Natural killer cell treated with Interleukin-12 subunit alpha and Interleukin-12 subunit beta and Interleukin-15 and Interleukin-18, amount 100 ng/mL, for 72 hours (primary cell): Measurements from ENCODE around the gene PRKN. TPM values are rescaled to one million over a fixed set of nuclear protein-coding genes. Genes with fewer than 3 reads are reported as not detected.

Experiments used
- ATAC-seq, 2 donors: fragments of 150-1000 bp; cut with Tn5 transposase in 1 of 2; sonication (Bioruptor Pico), chemical (Tn5 transposase) in 1 of 2; 2 replicates each; pipeline ENCODE4 v1.10.0; 2021
- DNase-seq: peaks from one replicate; pipeline ENCODE4 v3.0.0; 2022; ENCODE audit warnings: low spot score
- H3K27ac Mint-ChIP-seq, 2 donors: 1 replicate in 1 of 2; 2 replicates in 1 of 2; pipeline ENCODE4 v1.8.0; 2022; ENCODE audit warnings: mixed read lengths in 2 of 2, mild to moderate bottlenecking in 1 of 2, moderate library complexity in 1 of 2
- H3K27me3 Mint-ChIP-seq, 2 donors: 1 replicate in 1 of 2; 2 replicates in 1 of 2; pipeline ENCODE4 v1.8.0; 2022; ENCODE audit warnings: mixed read lengths in 2 of 2
- H3K36me3 Mint-ChIP-seq: one replicate; pipeline ENCODE4 v1.8.0; 2022; ENCODE audit warnings: mixed read lengths
- H3K4me1 Mint-ChIP-seq, 2 donors: 1 replicate in 1 of 2; 2 replicates in 1 of 2; pipeline ENCODE4 v1.8.0; 2022; ENCODE audit warnings: low read depth in 2 of 2, mixed read lengths in 2 of 2, mild to moderate bottlenecking in 1 of 2
- H3K4me3 Mint-ChIP-seq: one replicate; pipeline ENCODE4 v1.8.0; 2022; ENCODE audit warnings: mixed read lengths
- H3K9me3 Mint-ChIP-seq: 2 replicates; pipeline ENCODE4 v1.8.0; 2022; ENCODE audit warnings: mixed read lengths
- total RNA-seq, 2 donors: library from RNA; stranded (reverse); gene quantifications; one replicate each; pipeline ENCODE4 v1.2.3, GENCODE V29; 2022

Gene PRKN
- total RNA-seq, 2 donors from 2014 or later: not detected

- DNase-seq (no peak), ATAC-seq (no peak)
- H3K27me3 Mint-ChIP-seq: no peaks in the 10 kb centered on the region
- no peak overlapping the region for H3K4me3 Mint-ChIP-seq
- peaks cover 10% of the 10 kb centered on the region for H3K9me3 Mint-ChIP-seq
- H3K36me3 Mint-ChIP-seq: no peaks in the 10 kb centered on the region
- H3K27ac Mint-ChIP-seq: no peak overlapping the region
- no peaks in the 10 kb centered on the region for H3K4me1 Mint-ChIP-seq
Measured at GRCh38 chr6:162076816-162077215, 650.8 kb downstream of the PRKN start.

- Mint-ChIP-seq H3K4me3 (no peak overlapping the region), H3K27ac (no peak overlapping the region), H3K9me3 (peaks cover 13% of the 10 kb centered on the region), H3K4me1 (no peaks in the 10 kb centered on the region), H3K36me3 (no peaks in the 10 kb centered on the region), H3K27me3 (no peaks in the 10 kb centered on the region)
- no peak for ATAC-seq
- no peak for DNase-seq
Measured at GRCh38 chr6:162074641-162075275, 652.8 kb downstream of the PRKN start.

- Mint-ChIP-seq H3K27me3 (no peaks in the 10 kb centered on the region), H3K36me3 (no peaks in the 10 kb centered on the region), H3K27ac (no peak overlapping the region), H3K4me1 (no peaks in the 10 kb centered on the region), H3K9me3 (peaks cover 13% of the 10 kb centered on the region), H3K4me3 (no peak overlapping the region)
- ATAC-seq (no peak), DNase-seq (no peak)
Measured at GRCh38 chr6:162070639-162071038, 656.9 kb downstream of the PRKN start.

GRCh38 chr6:162069995-162070394 is 657.6 kb downstream of the PRKN start:
- Mint-ChIP-seq H3K9me3 (peaks cover 13% of the 10 kb centered on the region), H3K4me3 (no peak overlapping the region)

GRCh38 chr6:162068340-162068739 is 659.2 kb downstream of the PRKN start:
- Mint-ChIP-seq H3K36me3 (no peaks in the 10 kb centered on the region), H3K4me1 (no peaks in the 10 kb centered on the region), H3K27ac (no peak overlapping the region), H3K4me3 (no peak overlapping the region), H3K27me3 (no peaks in the 10 kb centered on the region), H3K9me3 (peaks cover 11% of the 10 kb centered on the region)
- DNase-seq: no peak
- ATAC-seq: no peak

More at GRCh38 chr6:162069995-162070394, 657.6 kb downstream of the PRKN start:
- Mint-ChIP-seq H3K36me3 (no peaks in the 10 kb centered on the region), H3K4me1 (no peaks in the 10 kb centered on the region), H3K27ac (no peak overlapping the region), H3K27me3 (no peaks in the 10 kb centered on the region)
- DNase-seq (no peak), ATAC-seq (no peak)

GRCh38 chr6:162063666-162064065 is 663.9 kb downstream of the PRKN start:
- H3K9me3 Mint-ChIP-seq: no peaks in the 10 kb centered on the region
- no peaks in the 10 kb centered on the region for H3K36me3 Mint-ChIP-seq
- no peak for ATAC-seq
- no peaks in the 10 kb centered on the region for H3K27me3 Mint-ChIP-seq
- no peak for DNase-seq
- no peak overlapping the region for H3K27ac Mint-ChIP-seq
- no peaks in the 10 kb centered on the region for H3K4me1 Mint-ChIP-seq
- H3K4me3 Mint-ChIP-seq: no peak overlapping the region

- H3K27me3 Mint-ChIP-seq: no peaks in the 10 kb centered on the region
- ATAC-seq (no peak), DNase-seq (no peak)
- H3K9me3 Mint-ChIP-seq: peaks cover 5% of the 10 kb centered on the region
- no peak overlapping the region for H3K27ac Mint-ChIP-seq
- no peaks in the 10 kb centered on the region for H3K4me1 Mint-ChIP-seq
- H3K4me3 Mint-ChIP-seq: no peak overlapping the region
- H3K36me3 Mint-ChIP-seq: no peaks in the 10 kb centered on the region
Measured at GRCh38 chr6:162058281-162058875, 669.2 kb downstream of the PRKN start.

- DNase-seq (no peak), ATAC-seq (no peak)
- Mint-ChIP-seq H3K4me3 (no peak overlapping the region), H3K36me3 (no peaks in the 10 kb centered on the region), H3K9me3 (peaks cover 5% of the 10 kb centered on the region), H3K4me1 (no peaks in the 10 kb centered on the region), H3K27me3 (no peaks in the 10 kb centered on the region), H3K27ac (no peak overlapping the region)
Measured at GRCh38 chr6:162056745-162057144, 670.8 kb downstream of the PRKN start.

- H3K9me3 Mint-ChIP-seq: peaks cover 5% of the 10 kb centered on the region
- ATAC-seq (no peak), DNase-seq (no peak)
- no peaks in the 10 kb centered on the region for H3K27me3 Mint-ChIP-seq
- H3K4me1 Mint-ChIP-seq: no peaks in the 10 kb centered on the region
- no peak overlapping the region for H3K4me3 Mint-ChIP-seq
- H3K36me3 Mint-ChIP-seq: no peaks in the 10 kb centered on the region
- no peak overlapping the region for H3K27ac Mint-ChIP-seq
Measured at GRCh38 chr6:162056061-162056460, 671.5 kb downstream of the PRKN start.

- H3K36me3 Mint-ChIP-seq: no peaks in the 10 kb centered on the region
- no peak overlapping the region for H3K4me3 Mint-ChIP-seq
- ATAC-seq (no peak), DNase-seq (no peak)
- no peak overlapping the region for H3K27ac Mint-ChIP-seq
- no peaks in the 10 kb centered on the region for H3K27me3 Mint-ChIP-seq
- H3K4me1 Mint-ChIP-seq: no peaks in the 10 kb centered on the region
- H3K9me3 Mint-ChIP-seq: peaks cover 6% of the 10 kb centered on the region
Measured at GRCh38 chr6:162055365-162055764, 672.2 kb downstream of the PRKN start.

GRCh38 chr6:162053084-162053483 is 674.5 kb downstream of the PRKN start:
- Mint-ChIP-seq H3K9me3 (peaks cover 13% of the 10 kb centered on the region), H3K36me3 (no peaks in the 10 kb centered on the region), H3K27me3 (no peaks in the 10 kb centered on the region), H3K4me3 (no peak overlapping the region), H3K27ac (no peak overlapping the region), H3K4me1 (no peaks in the 10 kb centered on the region)
- DNase-seq: no peak
- no peak for ATAC-seq

GRCh38 chr6:162050579-162050978 is 677.0 kb downstream of the PRKN start:
- Mint-ChIP-seq H3K27me3 (no peaks in the 10 kb centered on the region), H3K36me3 (no peaks in the 10 kb centered on the region), H3K4me1 (no peaks in the 10 kb centered on the region), H3K4me3 (no peak overlapping the region), H3K9me3 (peaks cover 13% of the 10 kb centered on the region), H3K27ac (no peak overlapping the region)
- no peak for DNase-seq
- ATAC-seq: no peak

GRCh38 chr6:162046324-162046723 is 681.2 kb downstream of the PRKN start:
- no peak for ATAC-seq
- no peaks in the 10 kb centered on the region for H3K4me1 Mint-ChIP-seq
- H3K36me3 Mint-ChIP-seq: no peaks in the 10 kb centered on the region
- no peaks in the 10 kb centered on the region for H3K27me3 Mint-ChIP-seq
- peaks cover 26% of the 10 kb centered on the region for H3K9me3 Mint-ChIP-seq
- no peak overlapping the region for H3K4me3 Mint-ChIP-seq
- no peak overlapping the region for H3K27ac Mint-ChIP-seq
- no peak for DNase-seq

- H3K27ac Mint-ChIP-seq: no peak overlapping the region
- ATAC-seq (peak in 1 of 2 donors; percentile 62), DNase-seq (no peak)
- no peaks in the 10 kb centered on the region for H3K27me3 Mint-ChIP-seq
- no peaks in the 10 kb centered on the region for H3K4me1 Mint-ChIP-seq
- H3K36me3 Mint-ChIP-seq: no peaks in the 10 kb centered on the region
- no peak overlapping the region for H3K4me3 Mint-ChIP-seq
- peaks cover 17% of the 10 kb centered on the region for H3K9me3 Mint-ChIP-seq
Measured at GRCh38 chr6:162032620-162033019, 694.9 kb downstream of the PRKN start.
